Measurements from ENCODE around the gene UNKL. TPM values are rescaled to one million over a fixed set of nuclear protein-coding genes. Genes with fewer than 3 reads are reported as not detected.

The UNKL gene
- total RNA-seq, 1 donor from 2014 or later, result 70.7 TPM

DNA sequence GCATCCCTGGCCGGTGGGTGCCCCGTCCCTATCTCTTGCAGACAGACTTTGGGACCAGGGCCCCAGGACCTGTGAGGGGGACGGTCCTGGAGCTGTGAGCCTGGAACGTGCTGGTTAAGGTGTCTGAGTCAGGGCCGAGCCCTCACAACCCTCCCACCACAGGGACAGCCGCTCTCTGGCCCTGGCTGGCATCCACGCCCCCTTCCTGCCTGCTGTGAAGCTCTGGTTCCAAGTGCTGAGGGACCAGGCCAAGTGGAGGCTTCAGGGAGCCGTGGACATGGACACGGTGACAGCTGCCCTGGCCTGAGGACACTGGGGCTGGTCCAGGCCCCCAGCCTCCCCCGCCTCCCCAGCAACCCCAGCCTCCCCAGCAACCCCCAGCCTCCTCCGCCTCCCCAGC lies 69.4 kb downstream of the UNKL start:
- Mint-ChIP-seq H3K4me1 (peaks cover 20% of the 10 kb centered on the region), H3K36me3 (ENCODE audit: low read depth) (peaks cover 18% of the 10 kb centered on the region)
- intact Hi-C loops (cut with micrococcal nuclease), result no loop called here

GRCh38 chr16:1344499-1344898 lies 70.0 kb downstream of the UNKL start:
- H3K27me3 Mint-ChIP-seq, result no peaks in the 10 kb centered on the region
- H3K4me1 Mint-ChIP-seq, result peaks cover 20% of the 10 kb centered on the region
- peaks cover 15% of the 10 kb centered on the region for H3K36me3 Mint-ChIP-seq (ENCODE audit: low read depth)
- DNase-seq (no peak), ATAC-seq (ENCODE audit: low read depth) (no peak)
- H3K4me3 Mint-ChIP-seq, result no peak overlapping the region
- no peaks in the 10 kb centered on the region for H3K9me3 Mint-ChIP-seq
- no peak for TF ChIP-seq CTCF (IDR thresholded peaks at IDR 0.05)
- intact Hi-C loops (cut with micrococcal nuclease), result loop anchor here (5.0 kb wide), 1 partner anchor 428 kb away; the partner anchor contains the start of genes EME2, MRPS34 and NME3
- no peak overlapping the region for H3K27ac Mint-ChIP-seq
- POLR2A ChIA-PET, result interaction anchor here (0.5 to 1.4 kb wide), 3 partner anchors 35 to 363 kb away, joined by 3 to 5 read pairs (median 3); partner anchors contain the start of gene UBE2I
- CTCF ChIA-PET, result no interaction called here

More for the DNA sequence above, 69.4 kb downstream of the UNKL start:
- CTCF ChIA-PET, result no interaction called here
- Mint-ChIP-seq H3K9me3 (no peaks in the 10 kb centered on the region), H3K27me3 (no peaks in the 10 kb centered on the region), H3K4me3 (no peak overlapping the region), H3K27ac (no peak overlapping the region)
- DNase-seq, result no peak
- POLR2A ChIA-PET, result interaction anchor here (0.6 to 1.4 kb wide), 2 partner anchors 36 to 361 kb away, joined by 3 read pairs; partner anchors contain the start of genes MAPK8IP3 and UBE2I
- no peak for ATAC-seq (ENCODE audit: low read depth)
- TF ChIP-seq CTCF (IDR thresholded peaks at IDR 0.05), result no peak

GRCh38 chr16:1343428-1344242 lies 70.9 kb downstream of the UNKL start:
- ATAC-seq (ENCODE audit: low read depth), result no peak
- no peak for DNase-seq
- Mint-ChIP-seq H3K9me3 (no peaks in the 10 kb centered on the region), H3K4me1 (peaks cover 20% of the 10 kb centered on the region), H3K4me3 (peak overlapping the region; percentile 75), H3K27ac (peak overlapping the region; percentile 50), H3K27me3 (no peaks in the 10 kb centered on the region), H3K36me3 (ENCODE audit: low read depth) (peaks cover 6% of the 10 kb centered on the region)
- ChIA-PET CTCF (interaction anchor here (1.4 kb wide), 1 partner anchor 42 kb away, joined by 4 read pairs; no protein-coding TSS in a partner anchor), POLR2A (interaction anchor here (0.9 to 2.1 kb wide), 8 partner anchors 8 to 908 kb away, joined by 3 to 18 read pairs (median 8); partner anchors contain the start of genes ECI1, GNPTG, RPS2 and TSR3)
- TF ChIP-seq CTCF (IDR thresholded peaks at IDR 0.05), result no peak
- intact Hi-C loops (cut with micrococcal nuclease), result loop anchor here (1.0 to 5.0 kb wide), 5 partner anchors 8 to 429 kb away; partner anchors contain the start of genes BAIAP3, EME2, GNPTG and MRPS34

- peak; percentile 90 for ATAC-seq (ENCODE audit: low read depth)
- H3K27me3 Mint-ChIP-seq, result no peaks in the 10 kb centered on the region
- intact Hi-C loops (cut with micrococcal nuclease), result loop anchor here (1.0 to 5.0 kb wide), 5 partner anchors 9 to 430 kb away; partner anchors contain the start of genes BAIAP3, EME2, GNPTG and MRPS34
- TF ChIP-seq CTCF (IDR thresholded peaks at IDR 0.05), result no peak
- H3K4me3 Mint-ChIP-seq, result peak overlapping the region; percentile 75
- CTCF ChIA-PET, result interaction anchor here (0.9 to 1.4 kb wide), 4 partner anchors 14 to 197 kb away, joined by 3 to 4 read pairs (median 4); no protein-coding TSS in a partner anchor
- peaks cover 2% of the 10 kb centered on the region for H3K36me3 Mint-ChIP-seq (ENCODE audit: low read depth)
- peaks cover 20% of the 10 kb centered on the region for H3K4me1 Mint-ChIP-seq
- no peaks in the 10 kb centered on the region for H3K9me3 Mint-ChIP-seq
- POLR2A ChIA-PET, result interaction anchor here (0.6 to 2.1 kb wide), 12 partner anchors 8 to 909 kb away, joined by 3 to 18 read pairs (median 4); partner anchors contain the start of genes ECI1, GNPTG, RPS2 and TSR3
- peak overlapping the region; percentile 50 for H3K27ac Mint-ChIP-seq
- peak; percentile 87 for DNase-seq
Measured at GRCh38 chr16:1342526-1343427, 71.7 kb downstream of the UNKL start.

All from activated B cell treated with CpG ODN at 0.5 μM for 24 hours (primary cell).